ENCODE results near the gene IGF1R.

Gene IGF1R

GRCh38 chr15:98948941-98949340 lies 300.6 kb downstream of the IGF1R start:
- Histone ChIP-seq H3K27me3 (ENCODE audit: control insufficient read depth, insufficient read depth, low read length) (no peaks in the 10 kb centered on the region), H3K4me3 (ENCODE audit: low read depth, low read length) (no peak overlapping the region), H3K9ac (ENCODE audit: low read depth, low read length) (no peak overlapping the region), H3K4me1 (ENCODE audit: control insufficient read depth, insufficient read depth, low read length) (no peaks in the 10 kb centered on the region), H3K9me3 (ENCODE audit: control insufficient read depth, insufficient read depth, low read length) (no peaks in the 10 kb centered on the region), H3K36me3 (ENCODE audit: control insufficient read depth, insufficient read depth, low read length) (peaks cover 38% of the 10 kb centered on the region)

- no peaks in the 10 kb centered on the region for H3K9me3 ChIP-seq (ENCODE audit: control insufficient read depth, insufficient read depth, low read length)
- H3K4me1 ChIP-seq (ENCODE audit: control insufficient read depth, insufficient read depth, low read length) = no peaks in the 10 kb centered on the region
- peaks cover 38% of the 10 kb centered on the region for H3K36me3 ChIP-seq (ENCODE audit: control insufficient read depth, insufficient read depth, low read length)
- no peak overlapping the region for H3K9ac ChIP-seq (ENCODE audit: low read depth, low read length)
- no peaks in the 10 kb centered on the region for H3K27me3 ChIP-seq (ENCODE audit: control insufficient read depth, insufficient read depth, low read length)
- H3K4me3 ChIP-seq (ENCODE audit: low read depth, low read length) = no peak overlapping the region
Measured at GRCh38 chr15:98949624-98950023, 301.3 kb downstream of the IGF1R start.

- H3K27me3 ChIP-seq (ENCODE audit: control insufficient read depth, insufficient read depth, low read length) = no peaks in the 10 kb centered on the region
- H3K36me3 ChIP-seq (ENCODE audit: control insufficient read depth, insufficient read depth, low read length) = peaks cover 40% of the 10 kb centered on the region
- H3K4me3 ChIP-seq (ENCODE audit: low read depth, low read length) = no peak overlapping the region
- H3K9ac ChIP-seq (ENCODE audit: low read depth, low read length) = no peak overlapping the region
- H3K9me3 ChIP-seq (ENCODE audit: control insufficient read depth, insufficient read depth, low read length) = no peaks in the 10 kb centered on the region
- no peaks in the 10 kb centered on the region for H3K4me1 ChIP-seq (ENCODE audit: control insufficient read depth, insufficient read depth, low read length)
Measured at GRCh38 chr15:98950248-98950647, 301.9 kb downstream of the IGF1R start.

GRCh38 chr15:98951004-98951403 lies 302.7 kb downstream of the IGF1R start:
- peaks cover 36% of the 10 kb centered on the region for H3K36me3 ChIP-seq (ENCODE audit: control insufficient read depth, insufficient read depth, low read length)
- no peaks in the 10 kb centered on the region for H3K27me3 ChIP-seq (ENCODE audit: control insufficient read depth, insufficient read depth, low read length)
- H3K9ac ChIP-seq (ENCODE audit: low read depth, low read length) = no peak overlapping the region
- H3K4me1 ChIP-seq (ENCODE audit: control insufficient read depth, insufficient read depth, low read length) = no peaks in the 10 kb centered on the region
- no peak overlapping the region for H3K4me3 ChIP-seq (ENCODE audit: low read depth, low read length)
- no peaks in the 10 kb centered on the region for H3K9me3 ChIP-seq (ENCODE audit: control insufficient read depth, insufficient read depth, low read length)

GRCh38 chr15:98951493-98952320 lies 303.4 kb downstream of the IGF1R start:
- H3K9ac ChIP-seq (ENCODE audit: low read depth, low read length) = no peak overlapping the region
- no peaks in the 10 kb centered on the region for H3K27me3 ChIP-seq (ENCODE audit: control insufficient read depth, insufficient read depth, low read length)
- no peaks in the 10 kb centered on the region for H3K9me3 ChIP-seq (ENCODE audit: control insufficient read depth, insufficient read depth, low read length)
- no peaks in the 10 kb centered on the region for H3K4me1 ChIP-seq (ENCODE audit: control insufficient read depth, insufficient read depth, low read length)
- no peak overlapping the region for H3K4me3 ChIP-seq (ENCODE audit: low read depth, low read length)
- peaks cover 38% of the 10 kb centered on the region for H3K36me3 ChIP-seq (ENCODE audit: control insufficient read depth, insufficient read depth, low read length)

GRCh38 chr15:98952381-98952803 lies 304.1 kb downstream of the IGF1R start:
- Histone ChIP-seq H3K4me1 (ENCODE audit: control insufficient read depth, insufficient read depth, low read length) (no peaks in the 10 kb centered on the region), H3K36me3 (ENCODE audit: control insufficient read depth, insufficient read depth, low read length) (peaks cover 44% of the 10 kb centered on the region), H3K27me3 (ENCODE audit: control insufficient read depth, insufficient read depth, low read length) (no peaks in the 10 kb centered on the region), H3K9me3 (ENCODE audit: control insufficient read depth, insufficient read depth, low read length) (no peaks in the 10 kb centered on the region), H3K9ac (ENCODE audit: low read depth, low read length) (no peak overlapping the region), H3K4me3 (ENCODE audit: low read depth, low read length) (no peak overlapping the region)

GRCh38 chr15:98953000-98953787 lies 304.9 kb downstream of the IGF1R start:
- no peaks in the 10 kb centered on the region for H3K27me3 ChIP-seq (ENCODE audit: control insufficient read depth, insufficient read depth, low read length)
- peaks cover 48% of the 10 kb centered on the region for H3K36me3 ChIP-seq (ENCODE audit: control insufficient read depth, insufficient read depth, low read length)
- H3K9ac ChIP-seq (ENCODE audit: low read depth, low read length) = no peak overlapping the region
- H3K4me3 ChIP-seq (ENCODE audit: low read depth, low read length) = no peak overlapping the region
- H3K4me1 ChIP-seq (ENCODE audit: control insufficient read depth, insufficient read depth, low read length) = no peaks in the 10 kb centered on the region
- no peaks in the 10 kb centered on the region for H3K9me3 ChIP-seq (ENCODE audit: control insufficient read depth, insufficient read depth, low read length)

- Histone ChIP-seq H3K4me3 (ENCODE audit: low read depth, low read length) (no peak overlapping the region), H3K9ac (ENCODE audit: low read depth, low read length) (no peak overlapping the region), H3K4me1 (ENCODE audit: control insufficient read depth, insufficient read depth, low read length) (no peaks in the 10 kb centered on the region), H3K27me3 (ENCODE audit: control insufficient read depth, insufficient read depth, low read length) (no peaks in the 10 kb centered on the region), H3K9me3 (ENCODE audit: control insufficient read depth, insufficient read depth, low read length) (no peaks in the 10 kb centered on the region), H3K36me3 (ENCODE audit: control insufficient read depth, insufficient read depth, low read length) (peaks cover 45% of the 10 kb centered on the region)
Measured at GRCh38 chr15:98953968-98954367, 305.6 kb downstream of the IGF1R start.

GRCh38 chr15:98954411-98954810 lies 306.1 kb downstream of the IGF1R start:
- Histone ChIP-seq H3K36me3 (ENCODE audit: control insufficient read depth, insufficient read depth, low read length) (peaks cover 44% of the 10 kb centered on the region), H3K4me3 (ENCODE audit: low read depth, low read length) (no peak overlapping the region), H3K4me1 (ENCODE audit: control insufficient read depth, insufficient read depth, low read length) (no peaks in the 10 kb centered on the region), H3K9ac (ENCODE audit: low read depth, low read length) (no peak overlapping the region), H3K27me3 (ENCODE audit: control insufficient read depth, insufficient read depth, low read length) (no peaks in the 10 kb centered on the region), H3K9me3 (ENCODE audit: control insufficient read depth, insufficient read depth, low read length) (no peaks in the 10 kb centered on the region)

- H3K9ac ChIP-seq (ENCODE audit: low read depth, low read length) = no peak overlapping the region
- peaks cover 40% of the 10 kb centered on the region for H3K36me3 ChIP-seq (ENCODE audit: control insufficient read depth, insufficient read depth, low read length)
- H3K9me3 ChIP-seq (ENCODE audit: control insufficient read depth, insufficient read depth, low read length) = no peaks in the 10 kb centered on the region
- H3K4me3 ChIP-seq (ENCODE audit: low read depth, low read length) = no peak overlapping the region
- H3K27me3 ChIP-seq (ENCODE audit: control insufficient read depth, insufficient read depth, low read length) = no peaks in the 10 kb centered on the region
- no peaks in the 10 kb centered on the region for H3K4me1 ChIP-seq (ENCODE audit: control insufficient read depth, insufficient read depth, low read length)
Measured at GRCh38 chr15:98955331-98955730, 307.0 kb downstream of the IGF1R start.

GRCh38 chr15:98955961-98956723 lies 307.8 kb downstream of the IGF1R start:
- H3K27me3 ChIP-seq (ENCODE audit: control insufficient read depth, insufficient read depth, low read length) = no peaks in the 10 kb centered on the region
- H3K4me1 ChIP-seq (ENCODE audit: control insufficient read depth, insufficient read depth, low read length) = no peaks in the 10 kb centered on the region
- H3K9ac ChIP-seq (ENCODE audit: low read depth, low read length) = no peak overlapping the region
- no peaks in the 10 kb centered on the region for H3K9me3 ChIP-seq (ENCODE audit: control insufficient read depth, insufficient read depth, low read length)
- no peak overlapping the region for H3K4me3 ChIP-seq (ENCODE audit: low read depth, low read length)
- H3K36me3 ChIP-seq (ENCODE audit: control insufficient read depth, insufficient read depth, low read length) = peaks cover 47% of the 10 kb centered on the region
